GM19238 (cell line): ENCODE results near the gene MRPL32.
"Not testable (repeated sequence)": the region's sequence is repeated elsewhere in the genome, so short reads cannot be mapped to it uniquely, and the experiment has no call there.

Source experiments
- DNase-seq: peaks from one replicate; pipeline ENCODE4 v3.0.0; 2011; ENCODE audit warnings: low spot score; ENCODE audit not compliant: insufficient read length

MRPL32 gene

GRCh38 chr7:42931834-42932651 lies at the start of gene MRPL32, which contains the start of gene PSMA2:
Gene MRPL32 (plus strand): TSS chr7:42932376. CDS start chr7:42932387, 11 bp downstream.
Gene PSMA2 (minus strand): TSS chr7:42932174. CDS start chr7:42932158, 16 bp downstream.
- peak; percentile 81 for DNase-seq

- no peak for DNase-seq
Observed at GRCh38 chr7:42883950-42884349, 48.2 kb upstream of the MRPL32 start.

GRCh38 chr7:42885183-42885582 lies 47.0 kb upstream of the MRPL32 start:
- DNase-seq: not testable (repeated sequence)

- DNase-seq: no peak
Observed at GRCh38 chr7:42886129-42886528, 46.0 kb upstream of the MRPL32 start.

GRCh38 chr7:42886893-42887505 lies 45.2 kb upstream of the MRPL32 start:
- no peak for DNase-seq

- DNase-seq: no peak
Observed at GRCh38 chr7:42893346-42894240, 38.6 kb upstream of the MRPL32 start.

DNA sequence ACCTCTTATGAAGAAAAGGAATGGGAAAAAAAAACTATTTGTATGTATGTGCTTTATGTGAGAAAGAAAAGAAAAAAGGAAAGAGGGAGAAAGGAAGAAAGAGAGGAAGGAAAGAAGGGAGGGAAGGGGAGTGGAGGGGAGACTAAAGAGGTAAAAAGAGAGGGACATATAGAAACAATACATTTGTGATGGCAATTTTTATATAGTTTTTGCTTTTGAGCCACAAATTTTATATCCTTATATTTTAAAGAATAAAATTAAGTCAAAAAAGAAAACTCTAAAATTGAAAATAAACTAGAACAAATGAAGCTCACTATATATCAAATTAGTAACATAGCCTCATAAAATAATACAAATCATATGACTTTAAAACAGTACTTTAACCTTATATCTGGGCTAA lies 31.3 kb upstream of the MRPL32 start:
- no peak for DNase-seq

DNA sequence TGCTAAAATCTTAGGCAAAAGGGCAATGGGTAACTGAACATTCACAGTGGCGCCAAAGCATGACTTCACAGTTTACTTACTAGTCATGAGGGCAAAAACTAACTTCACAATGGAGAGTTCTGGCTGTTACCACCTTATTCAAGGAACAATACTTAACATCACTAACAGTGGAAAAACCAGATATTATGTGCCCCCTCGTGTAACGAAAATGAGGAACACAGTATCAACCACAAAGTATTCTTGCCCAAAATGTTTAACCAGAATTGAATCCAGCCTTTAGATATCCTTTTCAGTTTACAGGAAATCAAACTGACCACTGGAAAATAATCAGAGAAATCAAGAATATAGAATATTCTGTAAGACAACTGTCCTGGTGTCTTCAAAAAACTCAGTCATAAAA lies 29.8 kb upstream of the MRPL32 start:
- no peak for DNase-seq

DNA sequence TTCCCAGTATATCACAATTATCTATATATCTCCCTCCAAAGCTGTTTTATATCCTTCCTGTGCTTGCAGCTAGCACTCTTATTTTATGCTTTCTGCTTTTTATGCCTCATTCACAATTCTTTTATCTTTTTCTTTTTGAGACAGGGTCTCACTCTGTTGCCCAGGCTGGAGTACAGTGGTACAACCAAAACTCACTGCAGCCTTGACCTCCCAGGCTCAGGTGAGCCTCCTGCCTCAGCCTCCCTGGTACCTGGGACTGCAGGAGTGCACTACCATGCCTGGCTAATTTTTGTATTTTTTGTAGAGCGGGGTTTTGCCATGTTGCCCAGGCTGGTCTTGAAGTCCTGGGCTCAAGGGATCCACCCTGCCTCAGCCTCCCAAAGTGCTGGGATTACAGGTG lies 26.0 kb upstream of the MRPL32 start:
- no peak for DNase-seq

DNA sequence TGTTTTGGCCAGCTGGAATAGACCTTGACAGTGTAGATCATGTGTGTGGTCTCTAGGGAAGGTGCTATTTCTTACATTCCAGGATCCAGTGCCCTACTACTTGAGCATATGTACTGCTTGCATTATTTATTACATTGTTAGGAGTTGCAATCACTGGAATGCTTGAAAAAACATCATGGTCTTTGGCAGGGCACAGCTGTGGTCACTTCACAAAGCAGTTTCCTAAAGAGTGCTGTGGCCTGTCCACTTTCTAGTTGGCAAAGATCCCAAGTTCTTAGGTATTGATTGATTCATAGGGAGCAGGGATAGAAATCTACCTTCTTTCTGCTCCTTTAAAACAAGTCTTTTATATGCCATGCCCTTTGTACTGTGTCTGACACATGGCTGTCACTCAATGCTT lies 24.9 kb upstream of the MRPL32 start:
- DNase-seq: no peak

DNA sequence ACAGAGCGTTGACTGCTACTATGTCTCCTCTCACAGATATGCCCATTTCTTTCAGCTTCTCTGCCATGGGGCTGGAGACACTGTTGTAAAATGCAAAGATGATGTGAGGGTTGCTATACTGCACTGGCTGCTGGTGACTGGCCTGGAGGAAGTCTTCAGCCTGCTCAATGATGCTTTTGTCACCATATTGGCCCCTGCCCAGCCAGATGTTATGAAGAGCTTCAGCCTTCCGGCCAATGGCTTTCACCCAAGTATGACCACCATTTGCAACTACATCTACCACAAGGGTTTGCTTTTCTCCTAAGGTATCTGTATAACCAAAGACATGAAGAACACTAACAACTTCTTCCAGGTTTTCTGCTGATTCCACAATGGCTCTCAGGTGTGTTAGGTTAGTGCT lies 21.9 kb upstream of the MRPL32 start:
- no peak for DNase-seq

- peak; percentile 87 for DNase-seq
Observed at GRCh38 chr7:42911454-42912447, 20.4 kb upstream of the MRPL32 start, which contains the start of gene C7orf25. Gene C7orf25 (minus strand): TSS chr7:42912070. CDS start chr7:42910900, 1,170 bp downstream.

- no peak for DNase-seq
Observed at GRCh38 chr7:42913591-42913990, 18.6 kb upstream of the MRPL32 start.

GRCh38 chr7:42914009-42914408 lies 18.2 kb upstream of the MRPL32 start:
- no peak for DNase-seq

DNA sequence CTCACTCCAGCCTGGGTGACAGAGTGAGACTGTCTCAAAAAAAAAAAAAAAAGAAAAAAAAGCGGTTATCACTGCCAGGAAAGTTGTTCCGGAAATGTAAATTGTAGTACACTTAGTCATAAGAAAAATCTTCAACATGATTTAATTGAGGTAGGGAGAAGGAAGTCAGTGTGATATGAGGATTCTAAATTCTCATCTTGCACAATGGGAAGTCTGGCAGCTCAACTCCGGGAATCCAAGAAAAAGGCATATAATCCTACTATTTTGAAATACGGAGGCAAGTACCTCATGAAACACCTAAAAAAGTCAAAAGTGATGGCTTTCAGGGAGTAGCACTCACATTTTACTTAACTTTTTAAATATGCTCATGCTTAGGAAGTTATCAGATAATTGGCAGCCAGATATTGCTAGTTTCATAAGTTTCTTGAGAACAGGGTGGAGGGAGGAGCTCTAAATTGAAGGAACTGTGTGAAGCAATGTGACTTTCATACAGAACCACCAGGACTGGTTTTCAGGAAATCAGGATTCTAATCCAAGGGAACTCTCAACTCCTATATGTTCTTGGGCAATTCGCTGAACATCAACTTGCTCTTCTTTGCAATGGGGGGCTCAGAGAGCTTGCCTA lies 17.6 kb upstream of the MRPL32 start:
- DNase-seq: no peak

- no peak for DNase-seq
Observed at GRCh38 chr7:42915356-42915755, 16.8 kb upstream of the MRPL32 start.

- no peak for DNase-seq
Observed at GRCh38 chr7:42922017-42922753, 10.0 kb upstream of the MRPL32 start.

DNA sequence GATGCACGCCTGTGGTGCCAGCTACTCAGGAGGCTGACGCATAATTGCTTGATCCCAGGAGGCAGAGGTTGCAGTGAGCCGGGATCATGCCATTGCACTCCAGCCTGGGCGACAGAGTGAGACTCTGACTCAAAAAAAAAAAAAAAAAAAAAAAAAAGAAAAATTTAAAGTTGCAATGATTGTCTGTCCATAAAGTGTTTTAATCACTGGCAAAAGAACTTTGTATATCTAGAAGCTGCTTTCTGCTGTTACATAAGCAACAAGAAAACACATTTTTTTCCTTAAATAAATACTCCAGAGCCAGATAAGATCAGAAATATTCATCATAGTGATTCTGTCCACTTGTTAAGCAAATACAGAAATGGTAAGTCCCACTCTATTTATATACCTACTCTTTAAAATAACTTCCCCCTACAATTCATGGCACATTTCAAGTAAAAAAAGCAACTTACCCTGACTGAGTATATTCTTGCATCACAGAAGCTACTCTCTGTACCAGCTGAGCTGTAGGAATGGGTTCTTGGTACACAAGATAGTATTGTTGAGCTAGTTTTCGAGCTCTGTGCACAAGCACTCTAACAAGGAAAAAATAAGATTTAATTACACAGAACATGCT lies 7.8 kb upstream of the MRPL32 start:
- DNase-seq: no peak

DNA sequence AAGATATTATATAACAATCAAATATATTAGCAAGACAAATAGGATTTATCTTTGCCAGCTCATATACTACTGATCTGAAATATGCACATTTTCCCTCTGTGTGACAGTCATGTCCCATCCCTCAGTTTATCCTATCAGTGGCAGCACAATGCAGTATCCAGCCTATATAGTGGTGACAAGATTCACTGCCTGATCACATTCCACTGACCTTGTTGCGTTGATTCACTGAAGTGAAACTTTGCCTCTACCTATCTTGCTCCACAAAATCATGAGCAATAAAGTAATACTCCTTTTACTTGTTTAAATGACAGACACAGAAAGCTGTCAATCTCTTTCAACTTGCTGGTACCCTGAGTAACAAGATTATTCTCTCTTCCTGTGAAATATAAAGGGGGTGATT lies 6.5 kb upstream of the MRPL32 start:
- DNase-seq: no peak
